Mesenchymal stem cell (in vitro differentiated cells and primary cell): Measurements from ENCODE around the gene TRIML2.

Source experiments
- DNase-seq: peaks from one replicate; pipeline ENCODE4 v3.0.0-alpha.2; 2013
- H2AFZ ChIP-seq: one replicate; pipeline ENCODE4 v1.6.1; 2013; ENCODE audit warnings: low read depth, mild to moderate bottlenecking, control low read depth, inconsistent platforms, low read length, moderate library complexity
- H2AK5ac ChIP-seq: 2 replicates; pipeline ENCODE4 v1.6.1; 2013; ENCODE audit warnings: low read length, moderate library complexity, mild to moderate bottlenecking, inconsistent platforms; ENCODE audit not compliant: severe bottlenecking
- H2BK120ac ChIP-seq: one replicate; pipeline ENCODE4 v1.6.1; 2013; ENCODE audit warnings: low read depth, mild to moderate bottlenecking, inconsistent platforms, low read length, moderate library complexity
- H2BK12ac ChIP-seq, 2 experiments: one replicate each; pipeline ENCODE4 v1.6.1; 2013; ENCODE audit warnings: inconsistent platforms in 2 of 2, low read length in 2 of 2, mild to moderate bottlenecking in 2 of 2, moderate library complexity in 2 of 2, control low read depth in 1 of 2
- H2BK15ac ChIP-seq: one replicate; pipeline ENCODE4 v1.6.1; 2013; ENCODE audit warnings: mild to moderate bottlenecking, low read depth, inconsistent platforms; ENCODE audit not compliant: poor library complexity, severe bottlenecking
- H2BK5ac ChIP-seq: 2 replicates; pipeline ENCODE4 v1.6.1; 2013; ENCODE audit warnings: low read depth, mild to moderate bottlenecking, low read length, control low read depth, inconsistent platforms; ENCODE audit not compliant: poor library complexity, severe bottlenecking
- H3K14ac ChIP-seq, 2 experiments: one replicate each; pipeline ENCODE4 v1.6.1; 2013; ENCODE audit warnings: inconsistent platforms in 2 of 2, low read length in 2 of 2, control low read depth in 1 of 2, mild to moderate bottlenecking in 1 of 2, moderate library complexity in 1 of 2
- H3K18ac ChIP-seq, 2 experiments: one replicate each; pipeline ENCODE4 v1.6.1; 2013; ENCODE audit warnings: inconsistent platforms in 2 of 2, low read length in 2 of 2, control low read depth in 1 of 2, low read depth in 1 of 2, mild to moderate bottlenecking in 1 of 2
- H3K23ac ChIP-seq, 2 experiments: one replicate each; pipeline ENCODE4 v1.6.1; 2013; ENCODE audit warnings: inconsistent platforms in 2 of 2, low read length in 2 of 2, mild to moderate bottlenecking in 2 of 2, moderate library complexity in 2 of 2, control low read depth in 1 of 2
- H3K27ac ChIP-seq: 2 replicates; pipeline ENCODE4 v1.5.1; 2013; ENCODE audit warnings: mild to moderate bottlenecking, moderate library complexity, low read length, control low read depth, inconsistent platforms; ENCODE audit not compliant: poor library complexity, severe bottlenecking
- H3K27me3 ChIP-seq, 2 experiments: 2 replicates each; pipeline versions ENCODE4 v1.6.1 to v1.7.0; 2013; ENCODE audit warnings: low read length in 2 of 2, mild to moderate bottlenecking in 2 of 2, moderate library complexity in 2 of 2, control low read depth in 1 of 2, inconsistent platforms in 1 of 2; ENCODE audit not compliant: control insufficient read depth in 1 of 2, insufficient read depth in 1 of 2
- H3K36me3 ChIP-seq, 2 experiments: 2 replicates each; pipeline versions ENCODE4 v1.6.1 to v1.7.0; 2013; ENCODE audit warnings: low read length in 2 of 2, control low read depth in 1 of 2, inconsistent platforms in 1 of 2, low read depth in 1 of 2, mild to moderate bottlenecking in 1 of 2; ENCODE audit not compliant: insufficient read depth in 2 of 2, control insufficient read depth in 1 of 2
- H3K4ac ChIP-seq, 2 experiments: one replicate each; pipeline ENCODE4 v1.6.1; 2013; ENCODE audit warnings: inconsistent platforms in 2 of 2, low read length in 2 of 2, mild to moderate bottlenecking in 2 of 2, moderate library complexity in 2 of 2, control low read depth in 1 of 2, low read depth in 1 of 2
- H3K4me1 ChIP-seq: 2 replicates; pipeline ENCODE4 v1.6.1; 2013; ENCODE audit warnings: low read depth, low read length, control low read depth; ENCODE audit not compliant: control insufficient read depth, insufficient read depth
- H3K4me2 ChIP-seq: 2 replicates; pipeline ENCODE4 v1.6.1; 2013; ENCODE audit warnings: low read length, mild to moderate bottlenecking, inconsistent platforms; ENCODE audit not compliant: poor library complexity, severe bottlenecking
- H3K4me3 ChIP-seq, 2 experiments: 2 replicates each; pipeline versions ENCODE4 v1.5.1 to v1.7.0; 2013; ENCODE audit warnings: low read length in 2 of 2, mild to moderate bottlenecking in 2 of 2, control low read depth in 1 of 2, low read depth in 1 of 2; ENCODE audit not compliant: insufficient read depth in 1 of 2
- H3K79me1 ChIP-seq: replicated peaks from 2 replicates; pipeline ENCODE4 v1.6.1; 2013; ENCODE audit warnings: mild to moderate bottlenecking, control low read depth, low read length, inconsistent platforms; ENCODE audit not compliant: poor library complexity, severe bottlenecking
- H3K9ac ChIP-seq: 2 replicates; pipeline ENCODE4 v1.7.0; 2013; ENCODE audit warnings: mild to moderate bottlenecking, low read length, moderate library complexity
- H3K9me3 ChIP-seq: 2 replicates; pipeline ENCODE4 v1.7.0; 2013; ENCODE audit warnings: mild to moderate bottlenecking, low read length; ENCODE audit not compliant: control insufficient read depth
- H4K8ac ChIP-seq: one replicate; pipeline ENCODE4 v1.6.1; 2013; ENCODE audit warnings: inconsistent platforms, mild to moderate bottlenecking, low read length, moderate library complexity
- H4K91ac ChIP-seq: one replicate; pipeline ENCODE4 v1.6.1; 2013; ENCODE audit warnings: mild to moderate bottlenecking, low read length, inconsistent platforms
- WGBS: methylation state at CpG from one replicate; pipeline ENCODE4 v1.1.7; 2013; ENCODE audit warnings: mixed read lengths; 5-methylcytosine and 5-hydroxymethylcytosine counted together

The TRIML2 gene

GRCh38 chr4:188113156-188113555 lies 3.8 kb upstream of the TRIML2 start:
- Histone ChIP-seq H3K4me1 (no peaks in the 10 kb centered on the region), H3K36me3 (no peaks in the 10 kb centered on the region), H2AFZ (no peak overlapping the region), H3K14ac (peak overlapping the region in 1 of 2 experiments; percentile 28), H3K79me1 (no peaks in the 10 kb centered on the region), H2BK12ac (no peak overlapping the region), H2AK5ac (no peak overlapping the region), H2BK15ac (no peak overlapping the region), H3K4me2 (no peak overlapping the region), H2BK5ac (no peak overlapping the region), H3K4ac (no peak overlapping the region), H4K91ac (no peak overlapping the region), H3K9me3 (no peaks in the 10 kb centered on the region), H2BK120ac (no peak overlapping the region), H3K27me3 (no peaks in the 10 kb centered on the region), H3K4me3 (no peak overlapping the region), H4K8ac (no peak overlapping the region), H3K18ac (no peak overlapping the region), H3K23ac (no peak overlapping the region), H3K27ac (no peak overlapping the region), H3K9ac (no peak overlapping the region)
- WGBS: 79% methylated on average over 7 of the region's 9 CpGs
- no peak for DNase-seq

DNA sequence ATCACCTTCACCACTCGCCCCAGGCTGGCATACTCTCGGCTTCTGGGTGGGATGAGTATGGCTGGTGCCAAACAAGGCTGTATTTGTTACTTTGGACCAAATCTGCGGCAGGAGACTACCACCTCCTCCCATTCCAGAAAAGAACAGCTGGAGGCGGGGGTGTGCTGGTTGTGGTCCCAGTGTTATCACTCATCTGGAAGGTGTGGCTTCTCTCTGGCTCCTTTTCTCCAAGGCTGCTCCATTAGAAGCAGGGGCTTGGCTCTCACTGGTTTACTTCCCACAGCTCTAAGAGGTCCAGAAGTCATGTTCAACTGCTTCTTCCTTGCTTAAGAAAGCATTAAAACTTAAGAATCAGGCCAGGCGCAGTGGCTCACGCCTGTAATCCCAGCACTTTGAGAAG lies 2.6 kb upstream of the TRIML2 start:
- Histone ChIP-seq H4K8ac (no peak overlapping the region), H3K4me2 (no peak overlapping the region), H3K36me3 (no peaks in the 10 kb centered on the region), H3K4me1 (no peaks in the 10 kb centered on the region), H2BK15ac (no peak overlapping the region), H3K18ac (no peak overlapping the region), H3K9me3 (no peaks in the 10 kb centered on the region), H3K79me1 (no peaks in the 10 kb centered on the region), H2BK12ac (no peak overlapping the region), H2AK5ac (no peak overlapping the region), H2AFZ (no peak overlapping the region), H3K23ac (no peak overlapping the region), H4K91ac (no peak overlapping the region), H2BK120ac (no peak overlapping the region), H3K4ac (no peak overlapping the region), H3K4me3 (no peak overlapping the region), H3K9ac (no peak overlapping the region), H3K14ac (no peak overlapping the region), H3K27me3 (no peaks in the 10 kb centered on the region), H2BK5ac (no peak overlapping the region), H3K27ac (no peak overlapping the region)
- 62% methylated on average over 3 of the region's 6 CpGs for WGBS
- DNase-seq: no peak

- no peak overlapping the region for H2AFZ ChIP-seq
- no peak overlapping the region for H4K8ac ChIP-seq
- 7% methylated on average over 2 of the region's 7 CpGs for WGBS
- H3K4me2 ChIP-seq: no peak overlapping the region
- no peak overlapping the region for H4K91ac ChIP-seq
- no peaks in the 10 kb centered on the region for H3K27me3 ChIP-seq
- no peak overlapping the region for H3K9ac ChIP-seq
- no peak overlapping the region for H3K14ac ChIP-seq
- H3K79me1 ChIP-seq: no peaks in the 10 kb centered on the region
- H2BK12ac ChIP-seq: no peak overlapping the region
- H3K9me3 ChIP-seq: no peaks in the 10 kb centered on the region
- no peak overlapping the region for H3K18ac ChIP-seq
- DNase-seq: no peak
- no peak overlapping the region for H2AK5ac ChIP-seq
- H2BK15ac ChIP-seq: no peak overlapping the region
- H3K23ac ChIP-seq: no peak overlapping the region
- no peaks in the 10 kb centered on the region for H3K4me1 ChIP-seq
- no peak overlapping the region for H3K4me3 ChIP-seq
- H2BK120ac ChIP-seq: no peak overlapping the region
- no peaks in the 10 kb centered on the region for H3K36me3 ChIP-seq
- no peak overlapping the region for H3K27ac ChIP-seq
- no peak overlapping the region for H3K4ac ChIP-seq
- no peak overlapping the region for H2BK5ac ChIP-seq
Measured at GRCh38 chr4:188110741-188111471, 1.5 kb upstream of the TRIML2 start.

DNA sequence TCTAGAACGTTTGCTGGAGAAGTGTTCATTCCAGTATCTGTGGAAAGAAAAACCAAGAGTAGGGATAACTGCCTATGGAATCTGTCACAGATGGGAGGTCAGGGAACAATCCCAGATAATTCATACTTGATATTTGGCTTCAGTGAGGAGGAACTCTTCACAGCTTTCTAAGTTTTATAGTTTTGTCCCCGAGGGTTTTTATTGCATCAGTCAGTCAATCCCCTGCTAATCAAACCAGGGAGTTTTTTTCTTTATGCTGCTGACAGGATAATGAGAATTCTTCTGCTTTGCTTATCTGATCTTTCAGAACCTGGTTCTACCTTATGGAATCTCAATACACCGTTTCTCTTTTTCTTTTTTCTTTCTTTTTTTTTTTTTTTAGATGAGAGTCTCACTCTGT lies 633 bp upstream of the TRIML2 start:
- H4K8ac ChIP-seq: no peak overlapping the region
- DNase-seq: no peak
- H2AFZ ChIP-seq: no peak overlapping the region
- no peaks in the 10 kb centered on the region for H3K27me3 ChIP-seq
- H3K4ac ChIP-seq: no peak overlapping the region
- H3K27ac ChIP-seq: no peak overlapping the region
- no peaks in the 10 kb centered on the region for H3K36me3 ChIP-seq
- H2BK120ac ChIP-seq: no peak overlapping the region
- H3K23ac ChIP-seq: no peak overlapping the region
- no peak overlapping the region for H2BK5ac ChIP-seq
- H3K14ac ChIP-seq: no peak overlapping the region
- H3K4me3 ChIP-seq: no peak overlapping the region
- H2BK12ac ChIP-seq: no peak overlapping the region
- H3K79me1 ChIP-seq: no peaks in the 10 kb centered on the region
- H3K9me3 ChIP-seq: no peaks in the 10 kb centered on the region
- no peak overlapping the region for H3K18ac ChIP-seq
- H2AK5ac ChIP-seq: no peak overlapping the region
- H2BK15ac ChIP-seq: no peak overlapping the region
- no peak overlapping the region for H4K91ac ChIP-seq
- no peaks in the 10 kb centered on the region for H3K4me1 ChIP-seq
- no peak overlapping the region for H3K9ac ChIP-seq
- H3K4me2 ChIP-seq: no peak overlapping the region
- WGBS: 78% methylated on average over 2 of the region's 3 CpGs
